KMS-11 (cell line): ENCODE measurements around the gene MAP4K4.

Source experiments
- H2AFZ ChIP-seq: fragments of 200-600 bp; sonication (generic); 2 replicates; pipeline ENCODE4 v1.6.1; 2016; ENCODE audit warnings: antibody characterized with exemption, mixed run types, low read depth
- H3K27ac ChIP-seq: fragments of 200-600 bp; sonication (generic); 2 replicates; pipeline ENCODE4 v1.6.1; 2016; ENCODE audit warnings: mild to moderate bottlenecking, mixed run types
- H3K27me3 ChIP-seq: fragments of 200-600 bp; sonication (generic); 2 replicates; pipeline ENCODE4 v1.6.1; 2017; ENCODE audit warnings: mild to moderate bottlenecking, low read depth, mixed run types, moderate library complexity; ENCODE audit not compliant: insufficient read depth
- H3K36me3 ChIP-seq: fragments of 200-600 bp; sonication (generic); 2 replicates; pipeline ENCODE4 v1.6.1; 2017; ENCODE audit warnings: mild to moderate bottlenecking, mixed run types; ENCODE audit not compliant: insufficient read depth
- H3K4me1 ChIP-seq: fragments of 200-600 bp; sonication (generic); 2 replicates; pipeline ENCODE4 v1.6.1; 2016; ENCODE audit warnings: mild to moderate bottlenecking, low read depth, mixed run types; ENCODE audit not compliant: poor library complexity, severe bottlenecking
- H3K4me2 ChIP-seq: fragments of 200-600 bp; sonication (generic); 2 replicates; pipeline ENCODE4 v1.7.0; 2016; ENCODE audit warnings: mild to moderate bottlenecking, mixed run types
- H3K4me3 ChIP-seq: fragments of 200-600 bp; sonication (generic); IDR thresholded peaks from 2 replicates; pipeline ENCODE4 v1.6.1; 2017; ENCODE audit warnings: low read depth, low read length, mixed read lengths; ENCODE audit not compliant: insufficient read depth
- H3K79me2 ChIP-seq: fragments of 200-600 bp; sonication (generic); 2 replicates; pipeline ENCODE4 v1.6.1; 2016; ENCODE audit warnings: low read depth, mixed run types; ENCODE audit not compliant: insufficient read depth
- H3K9ac ChIP-seq: fragments of 200-600 bp; sonication (generic); 2 replicates; pipeline ENCODE4 v1.6.1; 2016; ENCODE audit warnings: mild to moderate bottlenecking, mixed run types
- H4K20me1 ChIP-seq: fragments of 200-600 bp; sonication (generic); 2 replicates; pipeline ENCODE4 v1.6.1; 2016; ENCODE audit warnings: mild to moderate bottlenecking, mixed run types; ENCODE audit not compliant: insufficient read depth
- CTCF ChIP-seq: fragments of 200-600 bp; sonication (generic); conservative IDR thresholded peaks from 2 replicates; pipeline ENCODE4 v1.6.1; 2017; ENCODE audit warnings: low read depth, mild to moderate bottlenecking, antibody characterized with exemption, low read length, moderate library complexity, mixed read lengths

The MAP4K4 gene

GRCh38 chr2:101698844-101699754, 1.6 kb downstream of the MAP4K4 start:
- Histone ChIP-seq H4K20me1 (0 out of 2 replicates have a peak, but pooled peaks cover 11% of the 10 kb centered on the region), H3K9ac (peak overlapping the region; percentile 79; the same call in 1 of the 2 replicates), H3K4me3 (peak overlapping the region; percentile 83), H3K27me3 (no peaks in the 10 kb centered on the region), H3K79me2 (peaks cover 50% of the 10 kb centered on the region), H3K4me2 (peak overlapping the region; percentile 93), H2AFZ (peak overlapping the region; percentile 57; the same call in 1 of the 2 replicates), H3K27ac (peak overlapping the region; percentile 43; the same call in 1 of the 2 replicates), H3K36me3 (no peaks in the 10 kb centered on the region), H3K4me1 (peaks cover 30% of the 10 kb centered on the region)
- no peak for TF ChIP-seq CTCF

- Histone ChIP-seq H3K4me1 (peaks cover 32% of the 10 kb centered on the region), H3K4me2 (peak overlapping the region; percentile 93), H3K9ac (no peak overlapping the region; the same call in 1 of the 2 replicates), H3K79me2 (peaks cover 54% of the 10 kb centered on the region), H3K36me3 (no peaks in the 10 kb centered on the region), H3K27ac (no peak overlapping the region), H3K27me3 (no peaks in the 10 kb centered on the region), H3K4me3 (no peak overlapping the region), H2AFZ (no peak overlapping the region), H4K20me1 (0 out of 2 replicates have a peak, but pooled peaks cover 11% of the 10 kb centered on the region)
- no peak for TF ChIP-seq CTCF
Observed at GRCh38 chr2:101699755-101700461, 2.4 kb downstream of the MAP4K4 start.

GRCh38 chr2:101704046-101704466, 6.5 kb downstream of the MAP4K4 start:
- H3K27me3 ChIP-seq: no peaks in the 10 kb centered on the region
- TF ChIP-seq CTCF: no peak
- H3K9ac ChIP-seq: no peak overlapping the region
- H4K20me1 ChIP-seq: 0 out of 2 replicates have a peak, but pooled peaks cover 11% of the 10 kb centered on the region
- H3K4me2 ChIP-seq: 0 out of 2 replicates have a peak overlapping the region, but pooled peaks have one; percentile 1
- no peak overlapping the region for H3K27ac ChIP-seq
- H3K36me3 ChIP-seq: no peaks in the 10 kb centered on the region
- no peak overlapping the region for H2AFZ ChIP-seq
- peaks cover 71% of the 10 kb centered on the region for H3K79me2 ChIP-seq
- H3K4me3 ChIP-seq: no peak overlapping the region
- H3K4me1 ChIP-seq: peaks cover 61% of the 10 kb centered on the region

- Histone ChIP-seq H3K79me2 (peaks cover 67% of the 10 kb centered on the region), H2AFZ (no peak overlapping the region), H3K4me1 (peaks cover 61% of the 10 kb centered on the region), H4K20me1 (0 out of 2 replicates have a peak, but pooled peaks cover 7% of the 10 kb centered on the region), H3K36me3 (no peaks in the 10 kb centered on the region), H3K4me3 (no peak overlapping the region), H3K27ac (no peak overlapping the region), H3K27me3 (no peaks in the 10 kb centered on the region), H3K9ac (no peak overlapping the region), H3K4me2 (no peak overlapping the region)
- TF ChIP-seq CTCF: no peak
Observed at GRCh38 chr2:101704816-101705578, 7.5 kb downstream of the MAP4K4 start.
